ENCODE results near the gene MLLT3.

GRCh38 chr9:20309124-20309523, 313.2 kb downstream of the MLLT3 start:
- TF ChIP-seq CTCF (IDR thresholded peaks at IDR 0.05; ENCODE audit: low read length) (no peak), EZH2 (optimal IDR thresholded peaks at IDR 0.05; ENCODE audit: low read depth, low read length) (no peak)

All from MM.1S (cell line).